PC-9 (cell line): Measurements from ENCODE around the gene FAM20C. TPM values are rescaled to one million over a fixed set of nuclear protein-coding genes. Genes with fewer than 3 reads are reported as not detected.

Source experiments
- BruUV-seq: library from RNA; stranded (reverse); fragments of 400-500 nt; replicated peaks from 2 replicates; lab custom pipeline; 2021; lab: Mats Ljungman, UMichigan
- CTCF ChIA-PET: fragments of 300-600 bp; sonication (Branson Sonifier 250); formaldehyde crosslinking; loops from one replicate; lab custom pipeline; 2022; ENCODE audit warnings: antibody characterized with exemption; lab: Charles Lee
- POLR2A ChIA-PET: fragments of 300-600 bp; sonication (Branson Sonifier 250); formaldehyde crosslinking; loops from one replicate; lab custom pipeline; 2022; ENCODE audit warnings: antibody characterized with exemption; ENCODE audit not compliant: unreplicated experiment; lab: Charles Lee
- DNase-seq, 2 experiments: peaks; one replicate each; pipeline versions ENCODE4 v3.0.0 to v3.0.0-alpha.2; 2015 to 2022; ENCODE audit warnings: mixed read lengths in 1 of 2
- H2AFZ ChIP-seq: fragments of 200-600 bp; sonication (generic); 2 replicates; pipeline ENCODE4 v1.8.1; 2017; ENCODE audit warnings: antibody characterized with exemption
- H3F3A ChIP-seq: fragments of 200-600 bp; sonication (generic); 2 replicates; pipeline ENCODE4 v1.8.1; 2017; ENCODE audit warnings: antibody characterized with exemption, mild to moderate bottlenecking, low read depth; ENCODE audit not compliant: insufficient read depth
- H3K27ac ChIP-seq: fragments of 200-600 bp; sonication (generic); 2 replicates; pipeline ENCODE4 v1.6.1; 2016; ENCODE audit warnings: mixed run types
- H3K27me3 ChIP-seq: fragments of 200-600 bp; sonication (generic); 2 replicates; pipeline ENCODE4 v1.6.1; 2016; ENCODE audit warnings: low read depth, mixed run types; ENCODE audit not compliant: insufficient read depth
- H3K36me3 ChIP-seq: fragments of 200-600 bp; sonication (generic); 2 replicates; pipeline ENCODE4 v1.6.1; 2016; ENCODE audit warnings: low read depth, mixed run types
- H3K4me1 ChIP-seq: fragments of 200-600 bp; sonication (generic); replicated peaks from 2 replicates; pipeline ENCODE4 v1.6.1; 2016; ENCODE audit warnings: mixed run types; ENCODE audit not compliant: insufficient read depth
- H3K4me2 ChIP-seq: fragments of 200-600 bp; sonication (generic); 2 replicates; pipeline ENCODE4 v1.6.1; 2017; ENCODE audit warnings: mixed run types
- H3K4me3 ChIP-seq: fragments of 200-600 bp; sonication (generic); 2 replicates; pipeline ENCODE4 v1.6.1; 2016; ENCODE audit warnings: mixed run types
- H3K79me2 ChIP-seq: fragments of 200-600 bp; sonication (generic); 2 replicates; pipeline ENCODE4 v1.6.1; 2017; ENCODE audit warnings: low read depth, mixed run types
- H3K9me2 ChIP-seq: fragments of 200-600 bp; sonication (generic); 2 replicates; pipeline ENCODE4 v1.8.1; 2017; ENCODE audit warnings: mild to moderate bottlenecking; ENCODE audit not compliant: insufficient read depth
- H3K9me3 ChIP-seq: fragments of 200-600 bp; sonication (generic); 2 replicates; pipeline ENCODE4 v1.8.1; 2016; ENCODE audit warnings: low read depth; ENCODE audit not compliant: insufficient read depth
- H4K20me1 ChIP-seq: fragments of 200-600 bp; sonication (generic); 2 replicates; pipeline ENCODE4 v1.8.1; 2017; ENCODE audit not compliant: insufficient read depth
- CTCF ChIP-seq: fragments of 200-600 bp; sonication (generic); conservative IDR thresholded peaks from 2 replicates; pipeline ENCODE4 v1.6.1; 2017; ENCODE audit warnings: mixed run types, antibody characterized with exemption, mild to moderate bottlenecking, moderate library complexity
- EZH2 ChIP-seq: fragments of 200-600 bp; sonication (generic); IDR thresholded peaks from 2 replicates; pipeline ENCODE4 v1.8.0; 2017; ENCODE audit warnings: antibody characterized with exemption, low read depth
- intact Hi-C: fragments of 100-400 bp; cut with micrococcal nuclease; formaldehyde crosslinking; loops from one replicate; pipeline ENCODE4 v1.10.0; 2022; ENCODE audit not compliant: unreplicated experiment
- total RNA-seq: library from RNA; stranded (reverse); gene quantifications from 2 replicates; pipeline ENCODE4 v1.2.3, GENCODE V29; 2021

FAM20C gene
- total RNA-seq, 1 experiment from 2014 or later, result 31.0 TPM

GRCh38 chr7:251446-252175, 59.2 kb downstream of the FAM20C start:
- Histone ChIP-seq H3K79me2 (no peaks in the 10 kb centered on the region), H3K36me3 (no peaks in the 10 kb centered on the region), H3K27ac (no peak overlapping the region), H3F3A (no peaks in the 10 kb centered on the region), H3K4me1 (no peaks in the 10 kb centered on the region), H2AFZ (no peak overlapping the region), H3K27me3 (no peaks in the 10 kb centered on the region), H3K9me3 (no peaks in the 10 kb centered on the region), H3K9me2 (no peaks in the 10 kb centered on the region), H4K20me1 (no peaks in the 10 kb centered on the region), H3K4me2 (no peak overlapping the region), H3K4me3 (no peak overlapping the region)
- DNase-seq, result no peak
- CTCF ChIA-PET, result no interaction called here
- BruUV-seq, result no TSS peak
- POLR2A ChIA-PET, result no interaction called here
- intact Hi-C loops, result no loop called here
- TF ChIP-seq EZH2 (no peak), CTCF (no peak)

GRCh38 chr7:252216-252965, 60.0 kb downstream of the FAM20C start:
- H3K4me2 ChIP-seq, result no peak overlapping the region
- H2AFZ ChIP-seq, result no peak overlapping the region
- no peaks in the 10 kb centered on the region for H3K9me2 ChIP-seq
- H3K4me3 ChIP-seq, result no peak overlapping the region
- ChIA-PET CTCF (no interaction called here), POLR2A (no interaction called here)
- no peaks in the 10 kb centered on the region for H3F3A ChIP-seq
- no peak for DNase-seq
- TF ChIP-seq CTCF, result no peak
- TF ChIP-seq EZH2, result no peak
- H3K36me3 ChIP-seq, result no peaks in the 10 kb centered on the region
- H3K4me1 ChIP-seq, result no peaks in the 10 kb centered on the region
- no peak overlapping the region for H3K27ac ChIP-seq
- H3K79me2 ChIP-seq, result no peaks in the 10 kb centered on the region
- BruUV-seq, result no TSS peak
- H3K9me3 ChIP-seq, result no peaks in the 10 kb centered on the region
- intact Hi-C loops, result no loop called here
- H3K27me3 ChIP-seq, result no peaks in the 10 kb centered on the region
- H4K20me1 ChIP-seq, result no peaks in the 10 kb centered on the region

GRCh38 chr7:252981-253380, 60.6 kb downstream of the FAM20C start:
- H3K27me3 ChIP-seq, result no peaks in the 10 kb centered on the region
- no peaks in the 10 kb centered on the region for H3K9me2 ChIP-seq
- H3K4me1 ChIP-seq, result no peaks in the 10 kb centered on the region
- H3K27ac ChIP-seq, result no peak overlapping the region
- no peak for DNase-seq
- no TSS peak for BruUV-seq
- no peak overlapping the region for H3K4me3 ChIP-seq
- no peaks in the 10 kb centered on the region for H4K20me1 ChIP-seq
- H3K36me3 ChIP-seq, result no peaks in the 10 kb centered on the region
- intact Hi-C loops, result no loop called here
- CTCF ChIA-PET, result no interaction called here
- H2AFZ ChIP-seq, result no peak overlapping the region
- H3F3A ChIP-seq, result no peaks in the 10 kb centered on the region
- POLR2A ChIA-PET, result no interaction called here
- no peak for TF ChIP-seq EZH2
- TF ChIP-seq CTCF, result no peak
- H3K79me2 ChIP-seq, result no peaks in the 10 kb centered on the region
- no peak overlapping the region for H3K4me2 ChIP-seq
- no peaks in the 10 kb centered on the region for H3K9me3 ChIP-seq
